Left lung (tissue), 10 donors: ENCODE data around the gene FXN. TPM values are rescaled to one million over a fixed set of nuclear protein-coding genes. Genes with fewer than 3 reads are reported as not detected.

ENCODE experiments used
- ATAC-seq: fragments of 200-7000 bp; cut with Tn5 transposase; one replicate; pipeline ENCODE4 v1.9.1; 2020; ENCODE audit warnings: moderate library complexity
- DNase-seq, 4 donors: peaks; one replicate each; pipeline ENCODE4 v3.0.0-alpha.2; 2013 to 2020
- H3K27ac ChIP-seq, 2 donors: fragments of 200-600 bp; sonication (generic) in 1 of 2; one replicate each; pipeline versions ENCODE4 v1.5.0 to v1.8.0; 2020 to 2021
- H3K27me3 ChIP-seq, 2 donors: fragments of 200-600 bp; sonication (generic) in 1 of 2; one replicate each; pipeline versions ENCODE4 v1.5.0 to v1.8.0; 2020 to 2021
- H3K36me3 ChIP-seq, 2 donors: fragments of 200-600 bp; sonication (generic) in 1 of 2; one replicate each; pipeline versions ENCODE4 v1.5.0 to v1.8.0; 2020 to 2021
- H3K4me1 ChIP-seq, 2 donors: fragments of 200-600 bp; one replicate each; pipeline ENCODE4 v1.8.0; 2021
- H3K4me3 ChIP-seq, 2 donors: fragments of 200-600 bp; sonication (generic) in 1 of 2; one replicate each; pipeline versions ENCODE4 v1.5.0 to v1.8.0; 2020 to 2021; ENCODE audit warnings: mild to moderate bottlenecking in 1 of 2
- H3K9me3 ChIP-seq, 2 donors: fragments of 200-600 bp; sonication (generic) in 1 of 2; one replicate each; pipeline versions ENCODE4 v1.5.0 to v1.8.0; 2020 to 2021
- intact Hi-C, 2 donors: fragments of 100-400 bp; cut with DNase I; formaldehyde crosslinking; loops; one replicate each; pipeline versions ENCODE4 v1.11.2 to v1.14.2; 2022
- polyA plus RNA-seq, 6 donors: library from polyadenylated mRNA; unstranded; fragments of 120-200 nt; gene quantifications; one replicate each; pipeline ENCODE4 v1.2.1, GENCODE V29; 2013; ENCODE audit not compliant: insufficient read length in 6 of 6
- total RNA-seq, 2 donors: library from RNA; stranded (reverse); fragmentation: NEBNext Ultra II Directional; extraction: Animal tissue kit (Norgen Biotek cat#: 25700); gene quantifications; one replicate each; pipeline ENCODE4 v1.2.1, GENCODE V29; 2021
- TF ChIP-seq, protein P1 (sequence below), 2 donors: fragments of 200-600 bp; sonication (generic) in 1 of 2; IDR thresholded peaks; one replicate each; pipeline versions ENCODE4 v1.5.0 to v1.8.0; 2021; ENCODE audit warnings: antibody characterized with exemption in 2 of 2
- donor health status: DM: no; HTN: yes; CAD: no.
- donor health status: DM: no; HTN: no; CAD: no.

The FXN gene
- total and polyA plus RNA-seq, 8 donors, result 11.0 to 24.2 (median 22.3) TPM

DNA sequence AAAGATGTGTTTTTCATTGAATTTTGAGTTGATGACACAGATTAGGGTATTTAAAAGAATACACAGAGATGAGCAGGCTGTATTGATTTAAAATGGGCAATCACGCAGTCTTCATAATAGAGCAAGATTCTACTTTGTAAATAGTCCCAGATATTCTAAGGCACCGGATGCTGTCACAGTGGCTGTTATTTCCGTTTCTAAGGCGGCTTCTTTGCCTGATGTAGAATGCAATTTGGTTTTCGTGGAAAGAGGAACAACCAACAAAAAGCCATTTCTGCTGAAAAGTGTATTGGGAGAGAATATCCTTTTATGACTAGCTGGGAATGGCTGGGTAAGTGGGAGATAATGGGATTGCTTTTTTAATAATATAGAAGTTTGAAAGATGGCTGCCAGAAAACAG is 39.1 kb upstream of the FXN start:
- peaks cover 0 to 28% of the 10 kb centered on the region in 2 donors for H3K4me1 ChIP-seq
- H3K27me3 ChIP-seq, result no peaks in the 10 kb centered on the region
- peak overlapping the region in 1 of 2 donors; percentile 72 for H3K27ac ChIP-seq
- TF ChIP-seq, protein P1, sequence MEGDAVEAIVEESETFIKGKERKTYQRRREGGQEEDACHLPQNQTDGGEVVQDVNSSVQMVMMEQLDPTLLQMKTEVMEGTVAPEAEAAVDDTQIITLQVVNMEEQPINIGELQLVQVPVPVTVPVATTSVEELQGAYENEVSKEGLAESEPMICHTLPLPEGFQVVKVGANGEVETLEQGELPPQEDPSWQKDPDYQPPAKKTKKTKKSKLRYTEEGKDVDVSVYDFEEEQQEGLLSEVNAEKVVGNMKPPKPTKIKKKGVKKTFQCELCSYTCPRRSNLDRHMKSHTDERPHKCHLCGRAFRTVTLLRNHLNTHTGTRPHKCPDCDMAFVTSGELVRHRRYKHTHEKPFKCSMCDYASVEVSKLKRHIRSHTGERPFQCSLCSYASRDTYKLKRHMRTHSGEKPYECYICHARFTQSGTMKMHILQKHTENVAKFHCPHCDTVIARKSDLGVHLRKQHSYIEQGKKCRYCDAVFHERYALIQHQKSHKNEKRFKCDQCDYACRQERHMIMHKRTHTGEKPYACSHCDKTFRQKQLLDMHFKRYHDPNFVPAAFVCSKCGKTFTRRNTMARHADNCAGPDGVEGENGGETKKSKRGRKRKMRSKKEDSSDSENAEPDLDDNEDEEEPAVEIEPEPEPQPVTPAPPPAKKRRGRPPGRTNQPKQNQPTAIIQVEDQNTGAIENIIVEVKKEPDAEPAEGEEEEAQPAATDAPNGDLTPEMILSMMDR (IDR thresholded peaks at IDR 0.05), result no peak
- no peak for ATAC-seq
- no peaks in the 10 kb centered on the region for H3K36me3 ChIP-seq
- H3K9me3 ChIP-seq, result no peaks in the 10 kb centered on the region
- peak overlapping the region in 1 of 2 donors; percentile 11 for H3K4me3 ChIP-seq
- DNase-seq, result no peak
- intact Hi-C loops, result no loop called here

DNA sequence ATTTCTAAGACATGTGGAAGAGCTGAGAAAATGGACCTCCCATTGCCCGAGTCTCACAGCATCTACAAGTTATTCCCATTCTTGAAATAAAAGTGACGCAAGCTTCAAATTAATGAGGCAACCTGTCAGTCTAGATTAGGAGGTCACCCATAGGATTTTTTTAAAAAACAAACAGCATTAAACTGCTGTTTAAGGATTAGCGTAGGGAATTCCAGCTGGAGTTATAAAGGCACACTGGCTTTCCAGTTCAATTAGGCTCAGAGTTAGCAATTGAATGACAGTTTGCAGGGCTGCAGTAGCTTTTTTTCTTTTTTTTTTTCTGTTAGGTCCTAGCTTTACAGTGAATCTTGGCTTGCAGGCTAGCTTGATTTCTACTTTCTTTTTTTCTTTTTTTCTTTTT is 37.9 kb upstream of the FXN start:
- peak overlapping the region; percentile 7 to 72 for H3K27ac ChIP-seq
- no peaks in the 10 kb centered on the region for H3K9me3 ChIP-seq
- intact Hi-C loops, result no loop called here
- no peak for ATAC-seq
- peak overlapping the region in 1 of 2 donors; percentile 11 for H3K4me3 ChIP-seq
- H3K36me3 ChIP-seq, result no peaks in the 10 kb centered on the region
- TF ChIP-seq, protein P1 (IDR thresholded peaks at IDR 0.05), result no peak
- no peak for DNase-seq
- H3K4me1 ChIP-seq, result peaks cover 0 to 28% of the 10 kb centered on the region in 2 donors
- no peaks in the 10 kb centered on the region for H3K27me3 ChIP-seq

DNA sequence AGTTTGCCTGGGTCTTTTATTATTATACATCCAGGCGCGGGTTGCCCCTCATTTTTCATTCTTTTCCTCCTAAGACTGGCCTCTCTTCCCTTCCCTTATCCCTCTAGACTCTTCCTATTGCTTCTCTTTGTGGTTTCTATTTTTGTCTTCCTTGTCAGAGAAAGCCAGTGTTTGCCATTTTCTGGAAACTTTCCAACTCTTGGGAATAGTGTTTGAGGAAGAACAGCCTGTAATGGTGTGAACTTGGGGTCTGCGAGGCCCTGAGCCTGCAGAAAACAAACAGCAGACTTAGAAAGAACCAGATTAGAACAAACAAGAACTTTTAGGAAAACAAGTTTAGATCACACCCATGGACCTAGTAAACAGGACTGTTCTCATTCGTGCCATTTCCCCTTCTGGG is 37.2 kb upstream of the FXN start:
- no peak for ATAC-seq
- H3K36me3 ChIP-seq, result no peaks in the 10 kb centered on the region
- intact Hi-C loops, result no loop called here

DNA sequence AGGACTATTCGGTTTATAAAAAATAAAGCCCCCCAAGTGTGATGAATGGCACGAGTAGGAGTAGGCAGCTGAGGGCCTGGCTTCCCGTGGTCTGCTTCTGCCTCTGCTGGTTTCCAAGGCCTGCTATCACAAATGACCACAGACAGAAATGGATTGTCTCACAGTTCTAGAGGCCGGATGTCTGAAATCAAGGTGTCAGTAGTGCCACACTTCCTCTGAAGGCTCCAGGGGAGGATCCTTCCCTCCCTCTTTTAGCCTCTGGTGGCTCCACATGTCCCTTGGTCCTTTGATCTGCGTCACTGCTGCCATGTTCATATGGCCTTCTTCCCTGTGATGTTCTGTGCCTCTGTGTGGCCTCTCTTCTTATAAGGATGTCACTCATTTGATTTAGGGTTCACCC is 36.7 kb upstream of the FXN start:
- TF ChIP-seq, protein P1 (IDR thresholded peaks at IDR 0.05), result no peak
- Histone ChIP-seq H3K27me3 (no peaks in the 10 kb centered on the region), H3K9me3 (no peaks in the 10 kb centered on the region), H3K4me1 (peaks cover 0 to 28% of the 10 kb centered on the region in 2 donors), H3K4me3 (no peak overlapping the region), H3K27ac (peak overlapping the region in 1 of 2 donors; percentile 51), H3K36me3 (no peaks in the 10 kb centered on the region)
- intact Hi-C loops, result no loop called here
- ATAC-seq (no peak), DNase-seq (no peak)

More for the DNA sequence above, 37.2 kb upstream of the FXN start:
- H3K27me3 ChIP-seq, result no peaks in the 10 kb centered on the region
- H3K27ac ChIP-seq, result peak overlapping the region; percentile 7 to 51
- peak in 1 of 4 donors; percentile 24 for DNase-seq
- H3K4me3 ChIP-seq, result no peak overlapping the region
- peaks cover 0 to 28% of the 10 kb centered on the region in 2 donors for H3K4me1 ChIP-seq
- H3K9me3 ChIP-seq, result no peaks in the 10 kb centered on the region
- TF ChIP-seq, protein P1 (IDR thresholded peaks at IDR 0.05), result no peak

DNA sequence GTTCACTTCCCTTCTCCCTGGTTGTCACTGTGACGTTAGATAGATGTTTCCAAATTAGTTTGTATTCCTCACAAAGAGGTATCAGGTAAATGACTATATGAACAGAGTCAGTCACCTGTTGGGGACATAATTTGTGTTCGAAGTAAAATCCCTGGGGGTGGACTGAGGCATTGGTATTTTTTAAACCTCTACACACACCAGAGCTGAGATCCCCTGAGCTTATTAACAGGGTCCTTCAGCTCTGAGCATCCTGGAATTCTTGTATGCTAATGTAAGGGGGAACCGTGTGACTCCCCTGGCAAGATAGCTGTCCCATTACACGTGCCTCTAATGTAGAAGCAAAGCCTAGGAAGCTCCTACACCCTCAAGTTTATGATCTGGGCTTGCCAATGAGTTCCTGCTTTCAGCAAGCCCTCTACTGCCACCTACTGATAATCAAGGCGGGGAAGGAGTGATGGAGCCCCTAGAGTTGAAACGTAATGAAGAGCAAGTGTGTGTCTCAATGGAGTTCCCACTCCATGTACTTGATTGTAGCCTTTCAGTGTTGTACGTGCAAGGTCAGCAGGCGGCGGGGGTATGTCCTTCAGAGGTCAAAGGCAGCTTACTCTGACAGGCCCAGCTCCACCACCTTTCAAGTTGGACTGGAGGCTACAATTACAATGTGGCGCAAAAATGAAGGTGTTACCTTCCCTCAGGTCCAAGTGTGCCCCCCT is 36.0 kb upstream of the FXN start:
- Histone ChIP-seq H3K9me3 (no peaks in the 10 kb centered on the region), H3K36me3 (no peaks in the 10 kb centered on the region), H3K4me3 (no peak overlapping the region), H3K27me3 (no peaks in the 10 kb centered on the region), H3K27ac (peak overlapping the region in 1 of 2 donors; percentile 51), H3K4me1 (peaks cover 0 to 28% of the 10 kb centered on the region in 2 donors)
- intact Hi-C loops, result no loop called here
- peak in 3 of 4 donors; percentile 48 to 78 (median 67) for DNase-seq
- peak; percentile 94 for ATAC-seq
- TF ChIP-seq, protein P1 (IDR thresholded peaks at IDR 0.05), result peak; percentile 72 to 76
